Measurements from ENCODE around the gene ENTPD6. TPM values are rescaled to one million over a fixed set of nuclear protein-coding genes. Genes with fewer than 3 reads are reported as not detected.

Gene ENTPD6
- total RNA-seq, result 58.1 and 80.4 TPM in 2 replicates
- 87.1 and 92.0 TPM in 2 replicates for polyA plus RNA-seq

- H3K27ac ChIP-seq, result peak within 1 kb of the TSS; percentile 90
- peak; percentile 96 for DNase-seq (ENCODE audit: low spot score)
- no peaks in the 10 kb centered on the region for H3K9me2 ChIP-seq (replicated peaks; ENCODE audit: insufficient read depth)
- no peaks in the 10 kb centered on the region for H3K9me3 ChIP-seq (ENCODE audit: low read depth)
- 16% methylated on average over 40 of the region's 75 CpGs for WGBS (ENCODE audit: low lambda C conversion rate, missing lambda C conversion rate)
- H2AFZ ChIP-seq, result peak within 1 kb of the TSS; percentile 85
- peak within 1 kb of the TSS; percentile 86 for H3K4me3 ChIP-seq
- TF ChIP-seq CTCF (IDR thresholded peaks at IDR 0.05; ENCODE audit: poor library complexity), result peak; percentile 12
- TF ChIP-seq EZH2phosphoT487 (IDR thresholded peaks at IDR 0.05; ENCODE audit: low read depth, severe bottlenecking, unreplicated experiment), result no peak
- no peaks in the 10 kb centered on the region for H3K27me3 ChIP-seq
- H3K36me3 ChIP-seq (replicated peaks; ENCODE audit: insufficient read depth, low read depth), result no peaks in the 10 kb centered on the region
- H3K79me2 ChIP-seq, result peaks cover 39% of the 10 kb centered on the region
- peaks cover 3% of the 10 kb centered on the region for H3K4me1 ChIP-seq (ENCODE audit: insufficient read depth)
- peaks cover 5% of the 10 kb centered on the region for H4K20me1 ChIP-seq (ENCODE audit: insufficient read depth, poor library complexity, severe bottlenecking)
- H3K4me2 ChIP-seq, result peak within 1 kb of the TSS; percentile 83
These were observed at the start of gene ENTPD6 for GRCh38 chr20:25195014-25195961. Gene ENTPD6, plus strand, starts transcription at chr20:25195712. Its CDS starts 10,825 bp downstream, at chr20:25206537.

GRCh38 chr20:25146976-25147375 is 48.5 kb upstream of the ENTPD6 start:
- no peaks in the 10 kb centered on the region for H3K4me1 ChIP-seq (ENCODE audit: insufficient read depth)
- DNase-seq (ENCODE audit: low spot score), result no peak
- no peaks in the 10 kb centered on the region for H3K79me2 ChIP-seq
- no peak for TF ChIP-seq EZH2 (IDR thresholded peaks at IDR 0.05; ENCODE audit: borderline replicate concordance)
- TF ChIP-seq CTCF (IDR thresholded peaks at IDR 0.05; ENCODE audit: poor library complexity), result no peak
- TF ChIP-seq EZH2phosphoT487 (IDR thresholded peaks at IDR 0.05; ENCODE audit: low read depth, severe bottlenecking, unreplicated experiment), result no peak
- no peaks in the 10 kb centered on the region for H4K20me1 ChIP-seq (ENCODE audit: insufficient read depth, poor library complexity, severe bottlenecking)
- no peaks in the 10 kb centered on the region for H3K27me3 ChIP-seq
- H3K9me2 ChIP-seq (replicated peaks; ENCODE audit: insufficient read depth), result no peaks in the 10 kb centered on the region
- no peak overlapping the region for H3K27ac ChIP-seq
- 92% methylated on average over 8 of the region's 8 CpGs for whole genome bisulfite sequencing (ENCODE audit: low lambda C conversion rate, missing lambda C conversion rate)
- no peak overlapping the region for H2AFZ ChIP-seq
- no peaks in the 10 kb centered on the region for H3K9me3 ChIP-seq (ENCODE audit: low read depth)
- no peaks in the 10 kb centered on the region for H3K36me3 ChIP-seq (replicated peaks; ENCODE audit: insufficient read depth, low read depth)
- no peak overlapping the region for H3K4me3 ChIP-seq
- no peak overlapping the region for H3K4me2 ChIP-seq

- no peaks in the 10 kb centered on the region for H3K27me3 ChIP-seq
- H3K79me2 ChIP-seq, result no peaks in the 10 kb centered on the region
- H3K9me2 ChIP-seq (replicated peaks; ENCODE audit: insufficient read depth), result no peaks in the 10 kb centered on the region
- no peak for DNase-seq (ENCODE audit: low spot score)
- no peak overlapping the region for H2AFZ ChIP-seq
- TF ChIP-seq CTCF (IDR thresholded peaks at IDR 0.05; ENCODE audit: poor library complexity) (no peak), EZH2phosphoT487 (IDR thresholded peaks at IDR 0.05; ENCODE audit: low read depth, severe bottlenecking, unreplicated experiment) (no peak), EZH2 (IDR thresholded peaks at IDR 0.05; ENCODE audit: borderline replicate concordance) (no peak)
- H3K4me2 ChIP-seq, result no peak overlapping the region
- no peak overlapping the region for H3K4me3 ChIP-seq
- H4K20me1 ChIP-seq (ENCODE audit: insufficient read depth, poor library complexity, severe bottlenecking), result no peaks in the 10 kb centered on the region
- 87% methylated on average over 15 of the region's 15 CpGs for WGBS (ENCODE audit: low lambda C conversion rate, missing lambda C conversion rate)
- no peaks in the 10 kb centered on the region for H3K36me3 ChIP-seq (replicated peaks; ENCODE audit: insufficient read depth, low read depth)
- no peak overlapping the region for H3K27ac ChIP-seq
- H3K9me3 ChIP-seq (ENCODE audit: low read depth), result no peaks in the 10 kb centered on the region
- no peaks in the 10 kb centered on the region for H3K4me1 ChIP-seq (ENCODE audit: insufficient read depth)
These were observed 47.8 kb upstream of the ENTPD6 start for GRCh38 chr20:25147716-25148115.
